LHCN-M2 (cell line): ENCODE results near the gene CENATAC. TPM values are rescaled to one million over a fixed set of nuclear protein-coding genes. Genes with fewer than 3 reads are reported as not detected.
"Not testable (repeated sequence)": the region's sequence is repeated elsewhere in the genome, so short reads cannot be mapped to it uniquely, and the experiment has no call there.

Experiments
- DNase-seq: peaks from one replicate; pipeline ENCODE4 v3.0.0-alpha.2; 2012; ENCODE audit warnings: low read depth
- total RNA-seq: library from RNA; depleted of rRNA; stranded (reverse); fragments of >200 nt; gene quantifications from 2 replicates; pipeline ENCODE4 v1.2.3, GENCODE V29; 2014

CENATAC gene
- total RNA-seq, 1 experiment from 2014 or later, result 15.3 TPM

DNA sequence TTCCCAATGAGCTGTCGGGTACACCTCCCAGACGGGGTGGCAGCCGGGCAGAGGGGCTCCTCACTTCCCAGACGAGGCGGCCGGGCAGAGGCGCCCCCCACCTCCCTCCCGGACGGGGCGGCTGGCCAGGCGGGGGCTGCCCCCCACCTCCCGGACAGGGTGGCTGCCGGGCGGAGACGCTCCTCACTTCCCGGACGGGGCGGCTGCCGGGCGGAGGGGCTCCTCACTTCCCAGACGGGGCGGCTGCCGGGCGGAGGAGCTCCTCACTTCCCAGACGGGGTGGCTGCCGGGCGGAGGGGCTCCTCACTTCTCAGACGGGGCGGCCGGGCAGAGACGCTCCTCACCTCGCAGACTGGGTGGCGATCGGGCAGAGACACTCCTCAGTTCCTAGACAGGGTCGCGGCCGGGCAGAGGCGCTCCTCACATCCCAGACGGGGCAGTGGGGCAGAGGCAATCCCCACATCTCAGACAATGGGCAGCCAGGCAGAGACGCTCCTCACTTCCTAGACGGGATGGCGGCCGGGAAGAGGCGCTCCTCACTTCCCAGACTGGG, 6.4 kb upstream of the CENATAC start:
- DNase-seq, result not testable (repeated sequence)

DNA sequence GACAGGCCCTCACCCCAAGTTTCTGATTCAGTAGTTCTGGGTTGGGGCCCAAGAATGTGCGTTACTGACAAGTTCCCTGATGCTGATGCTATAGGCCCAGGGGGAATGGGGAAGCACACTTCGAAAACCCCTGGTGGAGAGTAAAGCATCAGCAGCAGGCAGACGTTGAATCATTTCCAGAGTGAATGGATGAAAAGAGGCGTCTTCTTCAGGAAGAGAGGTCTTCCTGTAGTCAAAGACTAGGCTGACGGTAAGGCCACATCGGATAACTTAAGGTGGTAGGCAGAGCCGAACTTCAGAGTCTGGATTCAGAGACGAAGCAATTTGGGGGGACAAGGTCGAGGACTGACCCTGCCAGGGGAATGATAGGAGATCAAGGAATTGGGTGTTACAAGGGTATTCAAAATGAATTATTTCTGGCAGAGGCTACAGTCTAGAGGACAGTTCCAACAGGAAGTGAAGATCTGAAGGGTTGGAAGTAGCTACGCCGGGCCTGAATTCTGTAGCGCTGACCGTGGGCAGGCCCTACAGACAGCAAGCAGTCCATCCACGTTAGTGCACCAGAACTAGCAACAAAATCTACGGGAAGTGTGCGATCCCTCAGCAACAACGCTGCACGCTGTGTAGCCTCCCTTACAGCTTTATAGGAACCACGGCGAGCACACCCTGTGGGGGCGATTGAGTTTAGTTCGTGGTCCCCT, 862 bp upstream of the CENATAC start:
- DNase-seq, result peak; percentile 52

DNA sequence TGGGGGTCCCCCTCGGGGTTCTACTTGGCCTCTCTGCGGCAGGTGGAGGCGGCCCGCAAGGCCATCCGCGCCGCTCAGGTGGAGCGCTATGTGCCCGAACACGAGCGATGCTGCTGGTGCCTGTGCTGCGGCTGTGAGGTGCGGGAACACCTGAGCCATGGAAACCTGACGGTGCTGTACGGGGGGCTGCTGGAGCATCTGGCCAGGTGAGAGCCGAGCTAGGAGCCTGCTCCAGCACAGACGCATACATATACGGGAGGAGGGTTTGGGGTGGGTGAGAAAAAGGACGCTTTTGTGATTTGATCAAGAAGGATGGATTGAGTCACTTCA, 415 bp downstream of the CENATAC start:
- no peak for DNase-seq

DNA sequence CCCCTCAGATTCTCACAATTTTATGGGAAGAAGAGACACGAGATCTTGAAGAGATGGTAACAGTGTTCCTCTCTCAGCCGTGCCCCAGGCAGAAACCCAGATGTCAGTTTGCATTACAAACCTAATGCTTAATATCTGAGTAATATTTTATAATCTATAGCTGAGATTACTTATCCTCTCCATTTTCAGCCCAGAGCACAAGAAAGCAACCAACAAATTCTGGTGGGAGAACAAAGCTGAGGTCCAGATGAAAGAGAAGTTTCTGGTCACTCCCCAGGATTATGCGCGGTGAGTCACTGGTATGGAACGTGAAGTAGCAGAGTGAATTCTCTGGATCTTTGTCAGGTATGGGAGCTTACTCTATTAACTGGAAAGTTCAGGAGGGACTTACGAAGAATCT, 884 bp downstream of the CENATAC start:
- peak; percentile 68 for DNase-seq

DNA sequence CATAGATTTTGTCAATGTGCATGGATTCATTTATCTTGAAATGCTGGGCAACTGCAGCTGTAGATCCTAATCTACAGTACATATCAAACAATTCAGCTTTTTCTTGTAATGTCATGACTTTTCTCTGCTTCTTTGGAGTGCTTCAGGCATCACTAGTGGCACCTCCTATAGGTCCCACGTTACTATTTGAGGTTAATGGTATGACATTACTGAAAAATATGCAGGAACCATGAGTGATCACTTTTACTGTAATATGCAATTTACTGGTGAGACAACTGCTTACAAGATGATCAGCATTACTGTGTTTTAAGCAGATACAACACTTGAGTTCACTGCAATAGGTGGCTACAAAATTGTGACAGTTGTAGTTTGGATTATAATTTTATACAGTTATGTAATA, 3.0 kb downstream of the CENATAC start:
- DNase-seq, result peak; percentile 26

DNA sequence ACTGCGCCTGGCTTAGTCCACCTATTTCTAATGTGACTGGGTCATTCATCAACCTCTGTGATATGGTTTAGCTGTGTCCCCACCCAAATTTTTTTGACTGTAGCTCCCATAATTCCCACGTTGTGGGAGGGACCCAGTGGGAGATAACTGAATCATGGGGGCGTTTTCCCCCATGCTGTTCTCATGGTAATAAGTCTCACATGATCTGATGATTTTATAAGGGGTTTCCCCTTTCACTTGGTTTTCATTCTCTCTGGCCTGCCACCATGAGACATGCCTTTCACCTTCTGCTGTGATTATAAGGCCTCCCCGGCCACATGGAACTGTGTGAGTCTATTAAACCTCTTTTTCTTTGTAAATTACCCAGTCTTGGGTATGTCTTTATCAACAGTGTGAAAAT, 8.7 kb downstream of the CENATAC start:
- no peak for DNase-seq

DNA sequence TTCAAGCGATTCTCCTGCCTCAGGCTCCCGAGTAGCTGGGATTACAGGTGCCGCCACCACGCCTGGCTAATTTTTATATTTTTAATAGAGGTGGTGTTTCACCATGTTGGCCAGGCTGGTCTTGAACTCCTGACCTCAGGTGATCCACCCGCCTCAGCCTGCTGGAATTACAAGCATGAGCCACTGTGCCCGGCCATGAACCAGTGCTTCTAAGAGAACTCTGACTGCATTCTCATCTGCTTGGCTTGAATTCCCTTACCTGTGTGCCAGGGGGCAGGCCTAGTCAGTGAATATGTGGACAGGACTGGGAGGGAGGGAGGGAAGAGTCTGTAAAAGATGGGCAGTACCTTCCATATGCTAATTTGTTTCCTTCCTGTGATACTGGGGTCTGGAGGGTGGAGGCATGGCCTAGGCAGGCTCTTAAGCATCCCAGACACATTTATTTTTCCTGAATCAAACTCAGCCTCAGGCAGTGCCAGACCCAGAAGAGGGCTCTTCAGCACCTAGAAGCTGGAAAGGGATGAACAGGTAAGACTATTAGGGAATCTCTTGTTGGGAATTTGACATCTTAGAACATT, 13.6 kb downstream of the CENATAC start:
- DNase-seq, result no peak

DNA sequence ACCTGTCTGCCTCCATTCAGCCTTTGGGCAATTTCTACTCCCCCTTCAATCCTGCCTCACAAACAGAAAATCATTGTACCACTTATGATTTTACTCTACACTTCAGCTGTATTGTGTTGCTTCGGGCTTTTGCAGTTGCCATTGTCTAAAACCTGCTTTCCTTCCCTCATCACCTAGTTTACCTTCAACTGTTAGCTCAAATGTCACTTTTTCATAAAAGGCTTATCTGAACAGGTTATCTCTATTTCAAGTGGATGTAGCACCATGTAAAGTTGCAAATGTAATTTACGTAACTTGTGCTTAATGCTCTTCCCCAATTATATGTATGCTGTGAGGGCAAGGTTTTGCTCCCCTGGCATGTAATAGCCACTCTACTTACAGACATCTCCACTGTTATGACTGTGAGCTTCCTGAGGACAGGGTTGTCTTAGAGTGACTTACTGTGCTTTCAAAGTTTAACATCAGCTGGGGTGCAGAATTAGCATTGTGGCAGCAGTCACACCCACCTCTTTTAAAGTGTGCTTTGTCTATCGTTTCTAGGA, 14.8 kb downstream of the CENATAC start:
- no peak for DNase-seq

DNA sequence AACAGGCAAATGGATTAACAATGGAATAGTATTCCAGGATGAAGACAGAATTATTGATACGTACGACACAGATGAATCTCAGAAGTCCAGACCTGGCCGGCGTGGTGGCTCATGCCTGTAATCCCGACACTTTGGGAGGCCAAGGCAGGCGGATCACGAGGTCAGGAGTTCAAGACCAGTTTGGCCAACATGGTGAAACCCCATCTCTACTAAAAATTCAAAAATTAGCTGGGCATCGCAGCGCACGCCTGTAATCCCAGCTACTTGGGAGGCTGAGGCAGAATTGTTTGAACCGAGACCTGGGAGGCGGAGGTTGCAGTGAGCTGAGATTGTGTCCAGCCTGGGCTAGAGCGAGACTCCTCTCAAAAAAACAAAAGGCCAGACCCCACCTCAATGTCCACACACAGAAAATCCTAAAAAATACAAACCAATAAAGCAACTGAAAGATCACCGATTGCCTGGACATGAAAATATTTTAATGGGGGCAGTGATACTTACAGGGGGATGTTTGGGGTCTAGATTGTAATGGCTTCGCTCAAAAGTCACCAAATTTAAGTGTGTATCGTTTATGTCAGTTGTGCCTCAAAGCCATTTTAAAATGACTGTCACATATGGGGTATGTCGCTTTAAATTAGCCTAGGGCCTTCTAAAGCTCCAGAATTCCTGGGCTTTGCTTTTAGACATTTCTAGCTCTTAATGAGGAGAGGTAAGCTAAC, 16.4 kb downstream of the CENATAC start:
- DNase-seq, result no peak

DNA sequence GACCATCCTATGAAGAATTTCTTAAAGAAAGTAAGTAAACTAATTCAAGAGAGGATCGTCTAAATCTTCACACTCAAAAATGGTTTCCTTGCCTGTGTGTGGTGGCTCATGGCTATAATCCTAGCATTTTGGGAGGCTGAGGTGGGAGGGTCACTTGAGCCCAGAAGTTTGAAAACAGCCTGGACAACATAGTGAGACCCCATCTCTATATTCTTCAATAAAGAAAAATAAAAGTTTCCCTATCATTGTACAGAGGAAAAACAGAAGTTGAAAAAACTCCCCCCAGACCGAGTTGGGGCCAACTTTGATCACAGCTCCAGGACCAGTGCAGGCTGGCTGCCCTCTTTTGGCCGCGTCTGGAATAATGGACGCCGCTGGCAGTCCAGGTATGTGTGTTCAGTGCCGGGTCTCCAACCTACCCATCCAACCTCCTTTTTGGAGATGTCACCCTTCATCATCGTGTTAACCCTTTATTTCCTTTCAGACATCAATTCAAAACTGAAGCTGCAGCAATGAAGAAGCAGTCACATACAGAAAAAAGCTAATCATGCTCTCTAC, 17.2 kb downstream of the CENATAC start:
- no peak for DNase-seq

DNA sequence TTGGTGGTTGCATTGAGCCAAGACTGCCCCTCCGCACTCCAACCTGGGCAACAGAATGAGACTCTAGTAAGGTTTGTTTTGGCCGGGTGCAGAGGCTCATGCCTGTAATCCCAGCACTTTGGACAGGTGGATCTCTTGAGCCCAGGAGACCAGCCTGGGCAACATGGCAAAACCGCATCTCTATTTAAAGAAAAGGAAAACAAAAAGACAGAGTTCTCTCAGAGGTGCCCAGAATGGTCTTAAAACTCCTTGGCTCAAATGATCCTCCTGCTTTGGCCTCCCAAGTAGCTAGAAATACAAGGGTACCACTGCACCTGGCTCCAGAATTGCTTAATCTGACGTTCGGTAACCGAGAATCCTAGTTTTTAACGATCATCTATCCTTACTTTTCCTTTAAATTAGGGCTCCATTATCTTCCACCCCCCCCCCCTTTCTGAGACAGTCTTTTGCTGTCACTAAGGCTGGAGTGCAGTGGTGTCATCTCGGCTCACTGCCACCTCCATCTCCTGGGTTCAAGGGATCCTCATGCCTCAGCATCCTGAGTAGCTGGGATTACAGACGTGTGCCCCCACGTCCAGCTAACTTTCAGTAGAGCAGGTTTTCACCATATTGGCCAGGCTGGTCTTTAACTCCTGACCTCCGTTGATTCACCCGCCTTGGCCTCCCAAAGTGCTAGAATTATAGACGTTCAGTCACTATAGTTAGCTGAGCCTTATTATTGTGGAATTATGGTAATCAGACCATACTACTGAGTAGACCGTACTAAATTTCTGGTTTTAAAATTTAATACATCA, 18.5 kb downstream of the CENATAC start:
- no peak for DNase-seq

DNA sequence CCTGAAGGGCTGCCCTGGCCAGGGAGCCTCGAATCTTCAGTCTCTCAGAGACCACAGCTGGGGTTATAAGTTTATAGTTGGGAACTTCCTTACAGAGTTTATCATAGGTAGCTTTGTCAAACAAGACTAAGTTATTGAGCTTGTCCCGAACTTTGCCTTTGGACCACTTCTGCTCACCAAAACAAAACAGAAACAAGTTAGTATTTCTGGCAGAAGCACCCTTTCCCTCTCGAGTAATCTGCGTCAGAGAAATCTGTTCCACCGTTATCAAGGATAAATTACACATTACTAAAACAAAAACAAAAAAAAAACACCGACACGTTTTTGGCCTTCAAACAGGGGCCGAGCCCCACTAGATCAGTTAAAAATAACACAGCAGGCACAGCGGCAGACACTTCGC, 19.4 kb downstream of the CENATAC start:
- DNase-seq, result not testable (repeated sequence)

DNA sequence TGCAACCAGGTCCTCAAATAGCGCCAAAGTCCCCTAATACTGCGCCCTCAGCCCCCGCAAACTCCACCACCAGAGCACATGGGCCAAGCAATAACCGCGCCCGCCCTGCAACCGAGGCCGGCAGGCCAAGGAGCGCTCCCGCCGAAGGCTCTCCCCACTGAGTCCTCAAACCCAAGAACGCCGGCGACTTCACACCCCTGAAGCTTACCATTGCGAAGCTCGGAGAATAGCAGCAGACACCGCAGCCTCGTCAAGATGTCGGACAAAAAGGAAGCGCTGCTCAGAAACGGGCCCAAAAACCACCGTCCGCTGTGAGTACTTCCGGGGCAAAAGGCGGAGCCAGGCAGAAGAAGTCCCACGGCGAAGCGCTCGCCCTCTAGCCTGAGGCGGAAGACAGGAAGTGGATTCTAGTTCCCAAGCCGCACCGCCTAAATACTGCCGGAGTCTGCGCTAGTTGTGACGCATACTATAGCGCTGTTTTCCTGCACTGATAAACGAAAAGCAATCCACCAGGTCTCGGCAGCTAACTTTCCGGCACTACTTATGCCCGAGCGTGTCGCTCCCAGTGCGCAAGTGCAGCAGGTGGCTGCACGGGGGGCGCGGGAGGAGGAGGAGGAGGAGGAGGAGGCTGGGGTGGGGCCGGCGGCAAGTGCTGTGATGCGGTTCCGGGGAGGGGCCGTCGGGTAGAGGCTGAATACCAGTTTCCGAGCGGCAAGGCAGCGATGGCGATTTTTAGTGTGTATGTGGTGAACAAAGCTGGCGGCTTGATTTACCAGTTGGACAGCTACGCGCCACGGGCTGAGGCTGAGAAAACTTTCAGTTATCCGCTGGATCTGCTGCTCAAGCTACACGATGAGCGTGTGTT, 20.4 kb downstream of the CENATAC start, which contains the start of the genes RPS25 and TRAPPC4:
RPS25 (minus strand) TSS at position 270 of the 865 bp plus-strand sequence; CDS start at position 211, 59 bp downstream.
TRAPPC4 (plus strand) TSS at position 693 of the 865 bp plus-strand sequence; CDS start at position 723, 30 bp downstream.
- peak; percentile 94 for DNase-seq

DNA sequence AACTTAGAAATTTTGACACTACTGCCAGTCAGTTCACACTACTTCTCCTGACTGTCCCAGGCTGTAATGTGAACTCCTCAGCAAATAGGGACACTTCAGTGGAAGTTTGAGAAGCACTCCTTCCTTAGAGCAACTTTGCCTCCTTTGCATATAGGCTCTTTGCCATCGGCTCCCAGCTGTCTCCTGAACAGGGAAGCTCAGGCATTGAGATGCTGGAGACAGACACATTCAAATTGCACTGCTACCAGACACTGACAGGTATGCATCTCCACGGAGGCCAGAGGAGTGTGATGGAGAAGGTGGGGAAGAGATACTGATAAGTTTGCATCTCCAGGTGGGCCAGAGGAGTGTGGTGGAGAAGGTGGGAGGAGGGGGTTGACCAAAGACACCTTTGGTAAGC, 22.1 kb downstream of the CENATAC start:
- DNase-seq, result no peak

DNA sequence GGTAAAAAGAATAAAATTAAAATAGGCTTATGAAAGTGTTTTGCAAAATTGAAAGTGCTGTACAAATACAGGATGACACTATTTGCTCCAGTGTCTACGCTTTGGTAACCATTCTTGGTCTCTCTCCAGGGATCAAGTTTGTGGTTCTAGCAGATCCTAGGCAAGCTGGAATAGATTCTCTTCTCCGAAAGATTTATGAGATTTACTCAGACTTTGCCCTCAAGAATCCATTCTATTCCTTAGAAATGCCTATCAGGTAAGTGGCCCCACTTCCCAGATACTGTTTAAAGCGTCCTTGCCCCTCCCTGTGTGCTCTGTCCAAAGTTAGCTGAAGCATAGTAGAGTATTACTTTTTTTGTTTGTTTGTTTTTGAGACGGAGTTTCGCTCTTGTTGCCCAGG, 23.7 kb downstream of the CENATAC start:
- DNase-seq, result no peak

DNA sequence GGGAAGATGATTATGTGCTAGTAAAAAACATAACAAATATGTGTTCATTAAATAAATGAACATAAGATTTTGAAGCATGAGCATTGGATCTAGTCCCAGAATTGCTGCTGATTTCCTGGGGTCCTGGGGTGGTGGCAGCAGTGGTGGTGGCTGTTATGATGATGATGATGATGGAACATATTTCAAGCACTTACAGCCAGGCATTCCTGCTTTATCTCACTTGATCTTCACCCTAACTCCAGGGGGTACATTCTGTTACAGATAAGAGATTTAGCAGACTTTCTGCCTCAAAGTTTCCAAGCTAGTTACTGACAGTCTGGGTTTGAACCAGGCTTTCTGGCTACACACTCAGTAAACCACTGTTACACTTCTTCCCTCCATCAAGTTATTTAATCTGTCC, 25.8 kb downstream of the CENATAC start:
- no peak for DNase-seq

DNA sequence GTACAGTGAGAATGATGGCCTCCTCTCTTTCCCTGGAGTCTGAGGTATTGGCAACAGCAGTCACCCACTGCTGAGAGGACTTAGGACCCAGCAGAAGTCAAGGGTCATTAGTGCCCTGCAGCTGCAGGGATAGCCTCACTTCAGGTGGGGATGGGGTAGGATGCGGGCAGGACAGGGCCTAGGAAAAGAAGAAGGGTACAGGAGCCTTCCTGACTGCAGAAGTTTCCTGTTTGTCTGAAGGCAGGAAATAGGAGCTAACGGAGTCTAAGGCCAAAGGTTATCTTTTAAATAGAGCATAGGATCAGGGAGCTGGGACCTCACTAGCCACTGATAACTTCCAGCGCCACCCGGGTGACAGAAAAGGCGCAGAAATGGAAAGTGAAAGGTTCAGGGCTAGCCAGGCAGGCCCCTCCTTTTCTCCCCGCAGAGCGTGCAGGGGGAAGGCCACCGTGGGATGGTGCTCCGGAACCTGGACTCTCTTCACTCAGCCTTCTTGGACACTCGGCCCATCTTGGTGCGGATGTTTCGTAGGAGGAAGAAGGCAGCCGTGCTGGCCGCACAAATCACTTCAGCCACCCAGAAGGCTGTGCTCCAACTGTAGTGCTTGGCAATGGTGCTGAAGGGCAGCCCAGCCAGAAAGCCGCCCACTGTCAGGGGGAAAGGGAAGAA, 26.6 kb downstream of the CENATAC start:
- DNase-seq, result no peak

DNA sequence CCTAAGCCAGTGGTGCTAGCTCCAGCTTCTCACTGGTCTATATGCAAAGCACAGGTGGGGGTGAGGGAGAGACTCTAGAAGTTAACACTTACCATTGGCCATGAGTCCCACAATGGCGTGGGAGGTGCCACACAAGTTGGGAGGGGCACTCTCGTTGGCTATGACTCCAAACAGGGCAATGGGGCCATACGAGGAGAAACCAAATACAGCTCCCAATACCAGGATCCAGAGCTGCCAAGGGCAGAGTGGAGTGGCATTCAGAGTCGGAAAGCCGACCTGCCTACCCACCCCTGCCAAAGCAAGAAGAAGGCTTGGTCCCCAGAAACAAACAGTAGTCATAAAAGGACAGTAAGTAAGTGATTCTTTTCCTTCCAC, 27.1 kb downstream of the CENATAC start:
- no peak for DNase-seq

DNA sequence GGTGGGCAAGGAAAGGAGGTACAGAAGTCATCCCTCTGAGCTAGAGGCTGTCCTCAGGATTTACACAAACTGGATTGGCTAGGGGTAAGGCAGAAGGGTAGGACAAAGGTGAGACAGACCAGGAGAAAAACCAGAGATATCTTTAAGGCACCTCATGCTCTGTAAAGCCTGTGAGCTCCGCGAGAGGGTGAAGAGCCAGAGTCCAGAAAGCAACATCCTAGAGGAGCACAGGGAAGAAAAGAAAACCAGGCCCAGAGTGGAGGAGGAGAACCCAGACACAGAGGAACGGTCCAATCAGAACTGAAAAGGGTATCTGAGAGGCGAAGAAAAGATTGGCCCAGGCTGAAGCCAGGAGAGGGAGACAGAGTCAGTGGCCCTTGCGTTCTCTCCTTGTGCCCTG, 27.6 kb downstream of the CENATAC start:
- no peak for DNase-seq
